A549 (cell line): ENCODE results near the gene CHD6.

Experiments used
- E2F6 ChIP-seq: IDR thresholded peaks from 2 replicates; pipeline ENCODE4 v1.6.1; 2012; ENCODE audit warnings: low read depth, borderline replicate concordance
- EHMT2 ChIP-seq: fragments of 200-600 bp; sonication (generic); IDR thresholded peaks from 2 replicates; pipeline ENCODE4 v1.6.1; 2016; ENCODE audit warnings: antibody characterized with exemption, low read depth, mild to moderate bottlenecking, moderate library complexity
- EP300 ChIP-seq, 2 experiments: fragments of >200 bp; sonication (Bioruptor Twin); formaldehyde crosslinking; IDR thresholded peaks; 2 replicates in 1 of 2; 3 replicates in 1 of 2; pipeline ENCODE4 v1.6.1; 2016 to 2017
- FOSB ChIP-seq: fragments of 250-450 bp; sonication (Bioruptor Pico); IDR thresholded peaks from 2 replicates; pipeline ENCODE4 v1.5.0; 2020; ENCODE audit warnings: mild to moderate bottlenecking, moderate library complexity
- HDAC2 ChIP-seq: fragments of 200-600 bp; sonication (generic); IDR thresholded peaks from 2 replicates; pipeline ENCODE4 v1.6.1; 2016
- POLR2A ChIP-seq: IDR thresholded peaks from 2 replicates; pipeline ENCODE4 v1.6.1; 2012; ENCODE audit warnings: mild to moderate bottlenecking, low read length
- RNF2 ChIP-seq: fragments of 200-600 bp; sonication (generic); IDR thresholded peaks from 2 replicates; pipeline ENCODE4 v1.6.1; 2016; ENCODE audit warnings: low read depth, mild to moderate bottlenecking, antibody characterized with exemption, moderate library complexity, borderline replicate concordance
- SMC3 ChIP-seq: fragments of >200 bp; sonication (Bioruptor Twin); formaldehyde crosslinking; IDR thresholded peaks from 3 replicates; pipeline ENCODE4 v1.6.1; 2018; ENCODE audit warnings: inconsistent platforms
- TF ChIP-seq, protein P1 (sequence below): IDR thresholded peaks from 2 replicates; pipeline ENCODE4 v1.6.1; 2012
- TF ChIP-seq, protein P2 (sequence below): fragments of >200 bp; sonication (Bioruptor Twin); formaldehyde crosslinking; IDR thresholded peaks from 3 replicates; pipeline ENCODE4 v1.5.1; 2016
- TF ChIP-seq, protein P3 (sequence below): IDR thresholded peaks from 2 replicates; pipeline ENCODE4 v1.6.1; 2012

- TF ChIP-seq FOSB, result no peak
- TF ChIP-seq POLR2A, result no peak
- no peak for TF ChIP-seq E2F6
- TF ChIP-seq, protein P1, sequence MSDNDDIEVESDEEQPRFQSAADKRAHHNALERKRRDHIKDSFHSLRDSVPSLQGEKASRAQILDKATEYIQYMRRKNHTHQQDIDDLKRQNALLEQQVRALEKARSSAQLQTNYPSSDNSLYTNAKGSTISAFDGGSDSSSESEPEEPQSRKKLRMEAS, result no peak
- TF ChIP-seq, protein P2, sequence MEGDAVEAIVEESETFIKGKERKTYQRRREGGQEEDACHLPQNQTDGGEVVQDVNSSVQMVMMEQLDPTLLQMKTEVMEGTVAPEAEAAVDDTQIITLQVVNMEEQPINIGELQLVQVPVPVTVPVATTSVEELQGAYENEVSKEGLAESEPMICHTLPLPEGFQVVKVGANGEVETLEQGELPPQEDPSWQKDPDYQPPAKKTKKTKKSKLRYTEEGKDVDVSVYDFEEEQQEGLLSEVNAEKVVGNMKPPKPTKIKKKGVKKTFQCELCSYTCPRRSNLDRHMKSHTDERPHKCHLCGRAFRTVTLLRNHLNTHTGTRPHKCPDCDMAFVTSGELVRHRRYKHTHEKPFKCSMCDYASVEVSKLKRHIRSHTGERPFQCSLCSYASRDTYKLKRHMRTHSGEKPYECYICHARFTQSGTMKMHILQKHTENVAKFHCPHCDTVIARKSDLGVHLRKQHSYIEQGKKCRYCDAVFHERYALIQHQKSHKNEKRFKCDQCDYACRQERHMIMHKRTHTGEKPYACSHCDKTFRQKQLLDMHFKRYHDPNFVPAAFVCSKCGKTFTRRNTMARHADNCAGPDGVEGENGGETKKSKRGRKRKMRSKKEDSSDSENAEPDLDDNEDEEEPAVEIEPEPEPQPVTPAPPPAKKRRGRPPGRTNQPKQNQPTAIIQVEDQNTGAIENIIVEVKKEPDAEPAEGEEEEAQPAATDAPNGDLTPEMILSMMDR, result no peak
- no peak for TF ChIP-seq EP300 (IDR thresholded peaks at IDR 0.05)
- no peak for TF ChIP-seq EHMT2
- TF ChIP-seq, protein P3, sequence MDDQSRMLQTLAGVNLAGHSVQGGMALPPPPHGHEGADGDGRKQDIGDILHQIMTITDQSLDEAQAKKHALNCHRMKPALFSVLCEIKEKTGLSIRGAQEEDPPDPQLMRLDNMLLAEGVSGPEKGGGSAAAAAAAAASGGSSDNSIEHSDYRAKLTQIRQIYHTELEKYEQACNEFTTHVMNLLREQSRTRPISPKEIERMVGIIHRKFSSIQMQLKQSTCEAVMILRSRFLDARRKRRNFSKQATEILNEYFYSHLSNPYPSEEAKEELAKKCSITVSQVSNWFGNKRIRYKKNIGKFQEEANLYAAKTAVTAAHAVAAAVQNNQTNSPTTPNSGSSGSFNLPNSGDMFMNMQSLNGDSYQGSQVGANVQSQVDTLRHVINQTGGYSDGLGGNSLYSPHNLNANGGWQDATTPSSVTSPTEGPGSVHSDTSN, result no peak
- TF ChIP-seq SMC3, result no peak
- no peak for TF ChIP-seq HDAC2
- no peak for TF ChIP-seq RNF2
Measured at GRCh38 chr20:41371371-41371770, 246.8 kb downstream of the CHD6 start.
